ENCODE measurements around the gene TTC34.

TTC34 gene

GRCh38 chr1:2791027-2791760 is 10.3 kb downstream of the TTC34 start:
- Histone ChIP-seq H2AFZ (ENCODE audit: low read depth, low read length) (no peak overlapping the region), H3K36me3 (ENCODE audit: insufficient read depth, low read length) (no peaks in the 10 kb centered on the region), H3K27me3 (ENCODE audit: insufficient read depth, low read length) (no peaks in the 10 kb centered on the region), H3K9me3 (ENCODE audit: low read length) (peaks cover 2% of the 10 kb centered on the region), H3K4me1 (ENCODE audit: insufficient read depth, low read length) (no peaks in the 10 kb centered on the region), H3K4me3 (ENCODE audit: low read length) (no peak overlapping the region)

GRCh38 chr1:2789986-2790581 is 11.4 kb downstream of the TTC34 start:
- Histone ChIP-seq H3K4me1 (ENCODE audit: insufficient read depth, low read length) (no peaks in the 10 kb centered on the region), H3K27me3 (ENCODE audit: insufficient read depth, low read length) (peaks cover 5% of the 10 kb centered on the region), H3K9me3 (ENCODE audit: low read length) (no peaks in the 10 kb centered on the region), H2AFZ (ENCODE audit: low read depth, low read length) (no peak overlapping the region), H3K4me3 (ENCODE audit: low read length) (no peak overlapping the region), H3K36me3 (ENCODE audit: insufficient read depth, low read length) (no peaks in the 10 kb centered on the region)

- Histone ChIP-seq H3K36me3 (ENCODE audit: insufficient read depth, low read length) (no peaks in the 10 kb centered on the region), H3K27me3 (ENCODE audit: insufficient read depth, low read length) (peaks cover 8% of the 10 kb centered on the region), H3K4me3 (ENCODE audit: low read length) (no peak overlapping the region), H3K4me1 (ENCODE audit: insufficient read depth, low read length) (no peaks in the 10 kb centered on the region), H2AFZ (ENCODE audit: low read depth, low read length) (no peak overlapping the region), H3K9me3 (ENCODE audit: low read length) (no peaks in the 10 kb centered on the region)
These were observed 12.1 kb downstream of the TTC34 start for GRCh38 chr1:2789164-2789985.

- Histone ChIP-seq H3K36me3 (ENCODE audit: insufficient read depth, low read length) (no peaks in the 10 kb centered on the region), H2AFZ (ENCODE audit: low read depth, low read length) (no peak overlapping the region), H3K27me3 (ENCODE audit: insufficient read depth, low read length) (peaks cover 8% of the 10 kb centered on the region), H3K4me3 (ENCODE audit: low read length) (no peak overlapping the region), H3K4me1 (ENCODE audit: insufficient read depth, low read length) (no peaks in the 10 kb centered on the region), H3K9me3 (ENCODE audit: low read length) (no peaks in the 10 kb centered on the region)
These were observed 12.9 kb downstream of the TTC34 start for GRCh38 chr1:2788506-2789163.

- H3K4me3 ChIP-seq (ENCODE audit: low read length) = no peak overlapping the region
- no peaks in the 10 kb centered on the region for H3K4me1 ChIP-seq (ENCODE audit: insufficient read depth, low read length)
- no peaks in the 10 kb centered on the region for H3K36me3 ChIP-seq (ENCODE audit: insufficient read depth, low read length)
- H2AFZ ChIP-seq (ENCODE audit: low read depth, low read length) = no peak overlapping the region
- no peaks in the 10 kb centered on the region for H3K9me3 ChIP-seq (ENCODE audit: low read length)
- H3K27me3 ChIP-seq (ENCODE audit: insufficient read depth, low read length) = peaks cover 13% of the 10 kb centered on the region
These were observed 14.2 kb downstream of the TTC34 start for GRCh38 chr1:2787163-2787911.

GRCh38 chr1:2786329-2787162 is 14.9 kb downstream of the TTC34 start:
- H2AFZ ChIP-seq (ENCODE audit: low read depth, low read length) = no peak overlapping the region
- no peaks in the 10 kb centered on the region for H3K4me1 ChIP-seq (ENCODE audit: insufficient read depth, low read length)
- no peaks in the 10 kb centered on the region for H3K36me3 ChIP-seq (ENCODE audit: insufficient read depth, low read length)
- no peak overlapping the region for H3K4me3 ChIP-seq (ENCODE audit: low read length)
- peaks cover 13% of the 10 kb centered on the region for H3K27me3 ChIP-seq (ENCODE audit: insufficient read depth, low read length)
- H3K9me3 ChIP-seq (ENCODE audit: low read length) = no peaks in the 10 kb centered on the region

GRCh38 chr1:2785631-2786328 is 15.7 kb downstream of the TTC34 start:
- Histone ChIP-seq H2AFZ (ENCODE audit: low read depth, low read length) (no peak overlapping the region), H3K27me3 (ENCODE audit: insufficient read depth, low read length) (peaks cover 13% of the 10 kb centered on the region), H3K4me3 (ENCODE audit: low read length) (no peak overlapping the region), H3K9me3 (ENCODE audit: low read length) (no peaks in the 10 kb centered on the region), H3K4me1 (ENCODE audit: insufficient read depth, low read length) (no peaks in the 10 kb centered on the region), H3K36me3 (ENCODE audit: insufficient read depth, low read length) (no peaks in the 10 kb centered on the region)

GRCh38 chr1:2784854-2785630 is 16.5 kb downstream of the TTC34 start:
- H3K36me3 ChIP-seq (ENCODE audit: insufficient read depth, low read length) = no peaks in the 10 kb centered on the region
- H2AFZ ChIP-seq (ENCODE audit: low read depth, low read length) = no peak overlapping the region
- no peaks in the 10 kb centered on the region for H3K4me1 ChIP-seq (ENCODE audit: insufficient read depth, low read length)
- H3K27me3 ChIP-seq (ENCODE audit: insufficient read depth, low read length) = peaks cover 13% of the 10 kb centered on the region
- H3K4me3 ChIP-seq (ENCODE audit: low read length) = no peak overlapping the region
- H3K9me3 ChIP-seq (ENCODE audit: low read length) = no peaks in the 10 kb centered on the region

- H2AFZ ChIP-seq (ENCODE audit: low read depth, low read length) = no peak overlapping the region
- no peaks in the 10 kb centered on the region for H3K36me3 ChIP-seq (ENCODE audit: insufficient read depth, low read length)
- no peaks in the 10 kb centered on the region for H3K9me3 ChIP-seq (ENCODE audit: low read length)
- peaks cover 15% of the 10 kb centered on the region for H3K27me3 ChIP-seq (ENCODE audit: insufficient read depth, low read length)
- no peak overlapping the region for H3K4me3 ChIP-seq (ENCODE audit: low read length)
- no peaks in the 10 kb centered on the region for H3K4me1 ChIP-seq (ENCODE audit: insufficient read depth, low read length)
These were observed 17.8 kb downstream of the TTC34 start for GRCh38 chr1:2783435-2784397.

GRCh38 chr1:2783069-2783434 is 18.4 kb downstream of the TTC34 start:
- no peaks in the 10 kb centered on the region for H3K4me1 ChIP-seq (ENCODE audit: insufficient read depth, low read length)
- no peaks in the 10 kb centered on the region for H3K36me3 ChIP-seq (ENCODE audit: insufficient read depth, low read length)
- H3K27me3 ChIP-seq (ENCODE audit: insufficient read depth, low read length) = peaks cover 15% of the 10 kb centered on the region
- no peak overlapping the region for H2AFZ ChIP-seq (ENCODE audit: low read depth, low read length)
- no peaks in the 10 kb centered on the region for H3K9me3 ChIP-seq (ENCODE audit: low read length)
- no peak overlapping the region for H3K4me3 ChIP-seq (ENCODE audit: low read length)

Data from neuron (in vitro differentiated cells).